Small intestine (tissue), 7 donors: ENCODE results near the gene MCF2L. TPM values are rescaled to one million over a fixed set of nuclear protein-coding genes. Genes with fewer than 3 reads are reported as not detected.
"Not testable (repeated sequence)": the region's sequence is repeated elsewhere in the genome, so short reads cannot be mapped to it uniquely, and the experiment has no call there.

ENCODE experiments used
- DNase-seq, 2 donors: peaks; one replicate each; pipeline versions ENCODE4 v3.0.0 to v3.0.0-alpha.2; 2013
- FAIRE-seq: peaks from 2 replicates; lab custom pipeline; 2012; peaks lifted over from hg19 to GRCh38; lab: Jason Lieb, UNC
- H3K27ac ChIP-seq, 3 donors: one replicate each; pipeline ENCODE4 v1.5.1; 2013; ENCODE audit warnings: low read length in 2 of 3, mild to moderate bottlenecking in 2 of 3, control low read depth in 1 of 3, inconsistent platforms in 1 of 3, low read depth in 1 of 3, moderate library complexity in 1 of 3
- H3K27me3 ChIP-seq, 3 donors: one replicate each; pipeline ENCODE4 v1.6.1; 2013; ENCODE audit warnings: low read length in 3 of 3, inconsistent platforms in 1 of 3; ENCODE audit not compliant: control insufficient read depth in 3 of 3, insufficient read depth in 3 of 3
- H3K36me3 ChIP-seq, 3 donors: one replicate each; pipeline ENCODE4 v1.6.1; 2013; ENCODE audit warnings: low read length in 3 of 3, inconsistent platforms in 1 of 3, low read depth in 1 of 3, mild to moderate bottlenecking in 1 of 3, moderate library complexity in 1 of 3; ENCODE audit not compliant: control insufficient read depth in 3 of 3, insufficient read depth in 2 of 3
- H3K4me1 ChIP-seq, 3 donors: one replicate each; pipeline ENCODE4 v1.6.1; 2013; ENCODE audit warnings: low read length in 2 of 3, inconsistent platforms in 1 of 3, low read depth in 1 of 3, mild to moderate bottlenecking in 1 of 3, moderate library complexity in 1 of 3; ENCODE audit not compliant: control insufficient read depth in 3 of 3, insufficient read depth in 2 of 3
- H3K4me3 ChIP-seq, 3 donors: one replicate each; pipeline ENCODE4 v1.5.1; 2013; ENCODE audit warnings: low read length in 3 of 3, control low read depth in 1 of 3, inconsistent platforms in 1 of 3, low read depth in 1 of 3, mild to moderate bottlenecking in 1 of 3, moderate library complexity in 1 of 3
- H3K9me3 ChIP-seq, 2 donors: one replicate each; pipeline ENCODE4 v1.6.1; 2013; ENCODE audit warnings: low read depth in 1 of 2, low read length in 1 of 2; ENCODE audit not compliant: control insufficient read depth in 2 of 2, insufficient read depth in 1 of 2
- WGBS, 3 donors: extraction: QIAGEN DNeasy Blood & Tissue Kit; methylation state at CpG; one replicate each; pipeline ENCODE4 v1.1.7; 2013; 5-methylcytosine and 5-hydroxymethylcytosine counted together
- polyA plus RNA-seq, 4 donors: library from polyadenylated mRNA; stranded (reverse) in 3 of 4; unstranded in 1 of 4; fragments of 200-250 nt in 3 of 4; fragments of 120-200 nt in 1 of 4; gene quantifications; one replicate each; pipeline versions ENCODE4 v1.2.1 to v1.2.3, GENCODE V29; 2013
- donor health status: healthy with polysubstance abuse.
- donor health status: control.
- donor health status: control.
- donor health status: Bipolar disorder and iron deficiency.
- donor health status: healthy.

The MCF2L gene
- polyA plus RNA-seq, 4 donors: 12.2 to 37.1 (median 22.0) TPM

GRCh38 chr13:113105921-113106452 lies 137.0 kb downstream of the MCF2L start:
- Histone ChIP-seq H3K4me3 (peak overlapping the region in 1 of 3 donors; percentile 39), H3K27me3 (peaks cover 2 to 19% (median 6%) of the 10 kb centered on the region in 3 donors), H3K9me3 (peaks cover 0 to 11% of the 10 kb centered on the region in 2 donors), H3K36me3 (no peaks in the 10 kb centered on the region), H3K4me1 (peaks cover 0 to 12% (median 1%) of the 10 kb centered on the region in 3 donors), H3K27ac (peak overlapping the region in 1 of 3 donors; percentile 75)
- DNase-seq (peak in 1 of 2 donors; percentile 65), FAIRE-seq (no peak)
- WGBS, 3 donors: 17 to 44% (median 37%) methylated on average over 14 to 16 of the region's 16 CpGs

- Histone ChIP-seq H3K4me3 (no peak overlapping the region), H3K4me1 (peaks cover 0 to 12% (median 1%) of the 10 kb centered on the region in 3 donors), H3K36me3 (no peaks in the 10 kb centered on the region), H3K27me3 (peaks cover 5 to 21% (median 8%) of the 10 kb centered on the region in 3 donors), H3K9me3 (peaks cover 0 to 11% of the 10 kb centered on the region in 2 donors), H3K27ac (no peak overlapping the region)
- 80 to 90% (median 82%) methylated on average over 20 to 25 of the region's 25 CpGs for WGBS, 3 donors
- no peak for DNase-seq
- FAIRE-seq: no peak
Measured at GRCh38 chr13:113106711-113107351, 137.8 kb downstream of the MCF2L start.

GRCh38 chr13:113108521-113108920 lies 139.5 kb downstream of the MCF2L start:
- 94 to 98% (median 95%) methylated on average over 10 to 25 of the region's 27 CpGs for WGBS, 3 donors
- H3K27ac ChIP-seq, FAIRE-seq, H3K36me3 ChIP-seq, DNase-seq, H3K4me3 ChIP-seq: not testable (repeated sequence)
- Histone ChIP-seq H3K9me3 (peaks cover 0 to 11% of the 10 kb centered on the region in 2 donors), H3K27me3 (peaks cover 6 to 21% (median 8%) of the 10 kb centered on the region in 3 donors), H3K4me1 (peaks cover 0 to 12% (median 1%) of the 10 kb centered on the region in 3 donors)

GRCh38 chr13:113109151-113110047 lies 140.4 kb downstream of the MCF2L start:
- H3K36me3 ChIP-seq: peaks cover 0 to 1% (median 0%) of the 10 kb centered on the region in 3 donors
- 39 to 43% (median 42%) methylated on average over 61 to 73 of the region's 73 CpGs for WGBS, 3 donors
- H3K9me3 ChIP-seq: peaks cover 0 to 11% of the 10 kb centered on the region in 2 donors
- peak overlapping the region in 1 of 3 donors; percentile 13 for H3K4me3 ChIP-seq
- peaks cover 0 to 12% (median 1%) of the 10 kb centered on the region in 3 donors for H3K4me1 ChIP-seq
- peaks cover 6 to 21% (median 8%) of the 10 kb centered on the region in 3 donors for H3K27me3 ChIP-seq
- no peak overlapping the region for H3K27ac ChIP-seq
- FAIRE-seq (no peak), DNase-seq (peak in 1 of 2 donors; percentile 29)

GRCh38 chr13:113110048-113110851 lies 141.2 kb downstream of the MCF2L start:
- peaks cover 0 to 8% (median 0%) of the 10 kb centered on the region in 3 donors for H3K36me3 ChIP-seq
- DNase-seq: peak in 1 of 2 donors; percentile 71
- H3K4me3 ChIP-seq: peak overlapping the region; percentile 9 to 40 (median 18)
- peaks cover 6 to 21% (median 8%) of the 10 kb centered on the region in 3 donors for H3K27me3 ChIP-seq
- WGBS, 3 donors: 2 to 4% (median 2%) methylated on average over 60 to 99 of the region's 99 CpGs
- peaks cover 0 to 11% of the 10 kb centered on the region in 2 donors for H3K9me3 ChIP-seq
- no peak overlapping the region for H3K27ac ChIP-seq
- no peak for FAIRE-seq
- H3K4me1 ChIP-seq: peaks cover 0 to 8% (median 1%) of the 10 kb centered on the region in 3 donors

GRCh38 chr13:113110852-113111315 lies 141.9 kb downstream of the MCF2L start:
- H3K4me3 ChIP-seq: peak overlapping the region; percentile 9 to 40 (median 18)
- H3K4me1 ChIP-seq: peaks cover 0 to 2% (median under 1%) of the 10 kb centered on the region in 3 donors
- DNase-seq: peak in 1 of 2 donors; percentile 24
- peaks cover 0 to 11% of the 10 kb centered on the region in 2 donors for H3K9me3 ChIP-seq
- H3K27me3 ChIP-seq: peaks cover 6 to 21% (median 8%) of the 10 kb centered on the region in 3 donors
- H3K36me3 ChIP-seq: peaks cover 0 to 10% (median 0%) of the 10 kb centered on the region in 3 donors
- no peak overlapping the region for H3K27ac ChIP-seq
- 17 to 29% (median 22%) methylated on average over 44 to 49 of the region's 49 CpGs for WGBS, 3 donors
- no peak for FAIRE-seq

- DNase-seq, H3K4me1 ChIP-seq, H3K27ac ChIP-seq, H3K4me3 ChIP-seq, H3K9me3 ChIP-seq, FAIRE-seq: not testable (repeated sequence)
- peaks cover 6 to 21% (median 8%) of the 10 kb centered on the region in 3 donors for H3K27me3 ChIP-seq
- 58 to 84% (median 67%) methylated on average over 4 to 5 of the region's 5 CpGs for WGBS, 3 donors
- peaks cover 0 to 11% (median 0%) of the 10 kb centered on the region in 3 donors for H3K36me3 ChIP-seq
Measured at GRCh38 chr13:113111821-113112220, 142.8 kb downstream of the MCF2L start.
